HepG2 (cell line): ENCODE data around the gene MBTPS1. TPM values are rescaled to one million over a fixed set of nuclear protein-coding genes. Genes with fewer than 3 reads are reported as not detected.
A peak's percentile ranks its signal among the peaks of the same experiment; 100 is the strongest.

Experiments used
- BHLHE40 ChIP-seq: IDR thresholded peaks from 2 replicates; pipeline ENCODE4 v1.6.1; 2011; ENCODE audit warnings: low read length, improper control_type of control experiment
- CC2D1A ChIP-seq: sonication (generic); formaldehyde crosslinking; IDR thresholded peaks from 2 replicates; pipeline ENCODE4 v1.8.1; 2023; ENCODE audit warnings: mild to moderate bottlenecking, missing genetic modification reagents
- CCAR2 ChIP-seq: fragments of 200-400 bp; formaldehyde crosslinking; optimal IDR thresholded peaks from 2 replicates; pipeline ENCODE3; 2018; ENCODE audit warnings: low read depth, mild to moderate bottlenecking, low read length, moderate library complexity
- CHD2 ChIP-seq: IDR thresholded peaks from 2 replicates; pipeline ENCODE4 v1.6.1; 2011; ENCODE audit warnings: low read depth, low read length, improper control_type of control experiment
- DBP ChIP-seq: sonication (generic); formaldehyde crosslinking; IDR thresholded peaks from 2 replicates; pipeline ENCODE4 v1.4.0; 2020; ENCODE audit warnings: missing genetic modification reagents; ENCODE audit errors: not compliant biosample characterization
- DMAP1 ChIP-seq: IDR thresholded peaks from 2 replicates; pipeline ENCODE4 v1.6.1; 2016
- FOXO1 ChIP-seq: sonication (generic); formaldehyde crosslinking; IDR thresholded peaks from 2 replicates; pipeline ENCODE4 v1.4.0; 2020; ENCODE audit warnings: missing genetic modification reagents
- FOXO4 ChIP-seq: sonication (generic); formaldehyde crosslinking; conservative IDR thresholded peaks from 2 replicates; pipeline ENCODE4 v1.8.1; 2023; ENCODE audit warnings: missing genetic modification reagents
- GPN1 ChIP-seq: sonication (generic); formaldehyde crosslinking; IDR thresholded peaks from 2 replicates; pipeline ENCODE4 v1.5.1; 2020; ENCODE audit warnings: missing genetic modification reagents, borderline replicate concordance
- HINFP ChIP-seq: sonication (generic); formaldehyde crosslinking; IDR thresholded peaks from 2 replicates; pipeline ENCODE4 v1.4.0; 2020; ENCODE audit warnings: low read depth, mild to moderate bottlenecking, missing genetic modification reagents
- KLF6 ChIP-seq: IDR thresholded peaks from 2 replicates; pipeline ENCODE4 v1.8.0; 2016; ENCODE audit warnings: missing biosample characterization, missing genetic modification reagents
- NFIC ChIP-seq: IDR thresholded peaks from 2 replicates; pipeline ENCODE4 v1.6.1; 2012; ENCODE audit warnings: mild to moderate bottlenecking, low read length, inconsistent platforms
- PITX1 ChIP-seq: sonication (generic); formaldehyde crosslinking; IDR thresholded peaks from 2 replicates; pipeline ENCODE4 v1.5.1; 2020; ENCODE audit warnings: mild to moderate bottlenecking, missing genetic modification reagents
- SNAI1 ChIP-seq: sonication (generic); formaldehyde crosslinking; IDR thresholded peaks from 2 replicates; pipeline ENCODE4 v1.5.0; 2020; ENCODE audit warnings: mild to moderate bottlenecking, missing genetic modification reagents, borderline replicate concordance
- SNAPC2 ChIP-seq: sonication (generic); formaldehyde crosslinking; IDR thresholded peaks from 2 replicates; pipeline ENCODE4 v1.8.1; 2022; ENCODE audit warnings: mild to moderate bottlenecking, missing genetic modification reagents
- TFDP2 ChIP-seq: sonication (generic); formaldehyde crosslinking; IDR thresholded peaks from 2 replicates; pipeline ENCODE4 v1.4.0; 2020; ENCODE audit warnings: missing genetic modification reagents
- ZBTB26 ChIP-seq: IDR thresholded peaks from 2 replicates; pipeline ENCODE4 v1.6.1; 2016; ENCODE audit warnings: missing compliant biosample characterization, missing genetic modification reagents, borderline replicate concordance
- ZBTB44 ChIP-seq: sonication (generic); formaldehyde crosslinking; IDR thresholded peaks from 2 replicates; pipeline ENCODE4 v1.4.0; 2020; ENCODE audit warnings: missing genetic modification reagents
- ZBTB8A ChIP-seq: sonication (generic); formaldehyde crosslinking; IDR thresholded peaks from 2 replicates; pipeline ENCODE4 v1.4.0; 2020; ENCODE audit warnings: mild to moderate bottlenecking, low read depth, missing genetic modification reagents, borderline replicate concordance
- ZMAT3 ChIP-seq: sonication (generic); formaldehyde crosslinking; conservative IDR thresholded peaks from 2 replicates; pipeline ENCODE4 v1.7.0; 2021; ENCODE audit warnings: missing genetic modification reagents
- ZNF160 ChIP-seq: sonication (generic); formaldehyde crosslinking; IDR thresholded peaks from 2 replicates; pipeline ENCODE4 v1.8.0; 2022; ENCODE audit warnings: mild to moderate bottlenecking, inconsistent platforms, missing genetic modification reagents
- ZNF501 ChIP-seq: sonication (generic); formaldehyde crosslinking; IDR thresholded peaks from 2 replicates; pipeline ENCODE4 v1.5.1; 2020; ENCODE audit warnings: mild to moderate bottlenecking, moderate library complexity, missing genetic modification reagents
- polyA plus RNA-seq, 8 experiments: library from polyadenylated mRNA; depleted of rRNA in 3 of 8; stranded (reverse) in 7 of 8; unstranded in 1 of 8; fragments of >200 nt; fragmentation: Illumina TruSeq in 4 of 8; extraction: Trizol in 4 of 8; gene quantifications; 2 replicates each; pipeline versions ENCODE4 v1.2.1 to v1.2.3, GENCODE V29; 2011 to 2016; ENCODE audit warnings: low read depth in 4 of 8, missing spikeins in 1 of 8, mixed read lengths in 1 of 8; ENCODE audit not compliant: insufficient read depth in 1 of 8
- total RNA-seq, 5 experiments: library from RNA; depleted of rRNA; stranded (reverse); fragments of >200 nt; fragmentation: Illumina TruSeq; extraction: Trizol; gene quantifications; 2 replicates each; pipeline ENCODE4 v1.2.3, GENCODE V29; 2016; ENCODE audit warnings: low read depth in 1 of 5

The MBTPS1 gene
- total and polyA plus RNA-seq, 2 of the 13 experiments (the other 11 are each of a cell fraction or from before 2014, with no cell fraction given), result 56.7 to 91.3 TPM

- TF ChIP-seq SNAI1 (no peak), GPN1 (CRISPR knock-in tag) (no peak), FOXO1 (CRISPR knock-in tag) (no peak), FOXO4 (CRISPR knock-in tag) (no peak), ZNF160 (CRISPR knock-in tag) (no peak), ZMAT3 (CRISPR knock-in tag) (no peak), CHD2 (no peak), HINFP (CRISPR knock-in tag) (peak; percentile 76; the same call in 1 of the 2 replicates), CCAR2 (no peak), DMAP1 (no peak), ZBTB8A (CRISPR knock-in tag) (no peak), ZBTB44 (CRISPR knock-in tag) (no peak), KLF6 (CRISPR knock-in tag) (no peak), PITX1 (CRISPR knock-in tag) (no peak; the same call in 1 of the 2 replicates), TFDP2 (CRISPR knock-in tag) (peak; percentile 18; the same call in 1 of the 2 replicates), SNAPC2 (CRISPR knock-in tag) (no peak), NFIC (no peak), ZBTB26 (no peak), BHLHE40 (peak; percentile 90), DBP (CRISPR knock-in tag) (no peak), CC2D1A (CRISPR knock-in tag) (no peak), ZNF501 (CRISPR knock-in tag) (no peak)
Measured at GRCh38 chr16:84141143-84141670, 24.5 kb upstream of the MBTPS1 start (continued).
